NCI-H1105 (cell line): Measurements from ENCODE around the gene SIK3.

Experiments
- DNase-seq: peaks from one replicate; lab custom pipeline; 2025; lab: John Stamatoyannopoulos, UW

Gene SIK3

GRCh38 chr11:116864531-116864930 is 233.7 kb downstream of the SIK3 start:
- no peak for DNase-seq

- no peak for DNase-seq
These were observed 235.3 kb downstream of the SIK3 start for GRCh38 chr11:116862951-116863350.

- no peak for DNase-seq
These were observed 236.0 kb downstream of the SIK3 start for GRCh38 chr11:116862185-116862584.

- DNase-seq, result no peak
These were observed 236.7 kb downstream of the SIK3 start for GRCh38 chr11:116861539-116861938.

GRCh38 chr11:116860303-116860702 is 237.9 kb downstream of the SIK3 start:
- no peak for DNase-seq

- no peak for DNase-seq
These were observed 239.1 kb downstream of the SIK3 start for GRCh38 chr11:116859175-116859574.

GRCh38 chr11:116857936-116858335 is 240.3 kb downstream of the SIK3 start:
- DNase-seq, result no peak

GRCh38 chr11:116857316-116857715 is 240.9 kb downstream of the SIK3 start:
- no peak for DNase-seq

- DNase-seq, result no peak
These were observed 241.8 kb downstream of the SIK3 start for GRCh38 chr11:116856423-116856822.

- DNase-seq, result no peak
These were observed 242.8 kb downstream of the SIK3 start for GRCh38 chr11:116855413-116855812.

GRCh38 chr11:116853461-116854073 is 244.7 kb downstream of the SIK3 start:
- DNase-seq, result no peak

GRCh38 chr11:116852261-116853031 is 245.8 kb downstream of the SIK3 start:
- no peak for DNase-seq

- no peak for DNase-seq
These were observed 246.6 kb downstream of the SIK3 start for GRCh38 chr11:116851626-116852025.

GRCh38 chr11:116849486-116849885 is 248.7 kb downstream of the SIK3 start:
- DNase-seq, result no peak

GRCh38 chr11:116849060-116849459 is 249.2 kb downstream of the SIK3 start:
- DNase-seq, result no peak

- no peak for DNase-seq
These were observed 250.6 kb downstream of the SIK3 start for GRCh38 chr11:116847612-116848011.

GRCh38 chr11:116844722-116845121 is 253.5 kb downstream of the SIK3 start:
- no peak for DNase-seq

GRCh38 chr11:116843661-116844060 is 254.6 kb downstream of the SIK3 start:
- no peak for DNase-seq

- DNase-seq, result no peak
These were observed 255.3 kb downstream of the SIK3 start for GRCh38 chr11:116842909-116843308.

- DNase-seq, result no peak
These were observed 256.1 kb downstream of the SIK3 start for GRCh38 chr11:116842117-116842516.

- no peak for DNase-seq
These were observed 257.4 kb downstream of the SIK3 start for GRCh38 chr11:116840746-116841296.

- no peak for DNase-seq
These were observed 257.9 kb downstream of the SIK3 start for GRCh38 chr11:116840224-116840745.
